Sciatic nerve (tissue), 2 donors: ENCODE data around the gene SHROOM3. TPM values are rescaled to one million over a fixed set of nuclear protein-coding genes. Genes with fewer than 3 reads are reported as not detected.

Source experiments
- ATAC-seq: fragments of 200-7000 bp; cut with Tn5 transposase; one replicate; pipeline ENCODE4 v1.9.1; 2020; ENCODE audit warnings: mild to moderate bottlenecking, moderate library complexity
- DNase-seq: peaks from one replicate; pipeline ENCODE4 v3.0.0-alpha.2; 2020; ENCODE audit warnings: low spot score
- intact Hi-C: fragments of 100-400 bp; cut with DNase I; formaldehyde crosslinking; loops from one replicate; pipeline ENCODE4 v1.14.2; 2022
- total RNA-seq: library from RNA; stranded (reverse); fragmentation: NEBNext Ultra II Directional; extraction: Animal tissue kit (Norgen Biotek cat#: 25700); gene quantifications from one replicate; pipeline ENCODE4 v1.2.1, GENCODE V29; 2021
- donor health status: DM: no; HTN: no; CAD: no.
- donor health status: DM: no; HTN: no; CAD: no.

The SHROOM3 gene
- total RNA-seq, 1 donor from 2014 or later = 46.2 TPM

DNA sequence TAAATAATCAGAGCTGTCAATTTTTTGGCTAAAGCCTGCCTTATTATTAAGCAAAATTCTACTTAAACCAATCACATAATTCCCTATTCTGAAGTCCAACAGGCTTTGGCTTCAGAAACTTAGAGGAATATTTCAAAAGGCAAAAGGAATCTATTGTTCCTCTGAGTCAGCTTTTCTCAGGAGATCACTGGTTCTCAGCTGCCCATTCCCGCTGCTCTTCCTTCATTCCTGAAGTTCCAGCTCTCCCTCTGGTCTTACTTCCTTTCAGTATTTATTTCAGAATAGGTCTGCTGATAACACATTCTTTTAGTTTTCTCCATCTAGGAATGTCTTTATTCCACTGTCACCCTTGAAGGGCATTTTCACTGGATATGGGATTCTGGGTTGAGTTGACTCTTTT lies 329.2 kb downstream of the SHROOM3 start:
- DNase-seq (no peak), ATAC-seq (peak; percentile 74)
- intact Hi-C loops = no loop called here

DNA sequence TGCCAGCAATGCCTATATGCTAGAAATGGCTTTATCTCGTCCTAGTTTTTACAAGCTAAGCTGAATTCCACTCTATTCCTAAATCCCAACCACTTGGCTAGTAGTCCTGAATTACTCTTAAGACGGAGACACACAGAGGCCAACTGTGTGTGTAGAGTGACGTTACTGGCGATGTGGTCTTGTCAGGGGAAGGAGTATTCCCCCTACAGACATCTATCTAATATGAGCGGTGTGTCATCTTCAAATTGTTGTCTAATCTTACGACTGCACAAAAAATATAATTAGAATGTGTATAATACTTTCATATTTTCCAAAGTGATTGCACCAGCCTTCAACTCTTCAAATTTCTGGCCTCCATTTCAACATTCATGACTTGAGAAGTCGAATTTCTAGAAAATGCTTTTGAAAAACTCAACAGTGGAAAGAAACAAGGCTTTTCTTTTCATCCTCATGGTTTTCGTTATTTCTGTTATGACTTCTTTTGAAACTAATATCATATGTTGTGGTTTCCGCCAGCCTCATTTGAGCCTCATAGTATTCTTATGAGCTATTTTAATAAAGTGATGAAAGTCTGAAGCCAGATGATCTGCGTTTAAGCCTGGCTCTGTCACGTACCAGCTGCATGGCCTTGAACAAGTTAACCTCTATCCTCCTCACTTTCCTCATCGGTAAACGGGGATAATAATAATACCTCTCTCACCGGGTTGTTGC lies 330.6 kb downstream of the SHROOM3 start:
- ATAC-seq = no peak
- intact Hi-C loops = no loop called here
- no peak for DNase-seq

DNA sequence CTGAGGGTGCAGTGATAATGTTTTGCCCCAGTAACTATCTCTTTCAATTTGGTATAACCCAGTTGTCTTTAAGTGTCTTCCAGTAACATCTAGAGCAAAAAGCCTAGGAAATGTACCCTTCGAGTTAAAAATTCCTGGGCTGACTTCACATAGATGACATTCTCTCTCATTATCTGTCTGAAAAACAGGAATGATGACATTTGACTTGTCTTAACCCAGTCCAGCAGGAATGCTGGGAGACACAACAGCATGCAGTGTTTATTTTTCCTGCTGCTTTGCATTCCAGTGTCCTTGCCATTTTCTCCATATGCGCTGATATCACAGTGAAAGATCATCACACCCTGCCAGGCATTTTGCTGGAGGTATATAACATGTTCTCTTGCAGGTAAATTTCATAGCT lies 333.0 kb downstream of the SHROOM3 start:
- ATAC-seq = no peak
- DNase-seq = no peak
- intact Hi-C loops = no loop called here

DNA sequence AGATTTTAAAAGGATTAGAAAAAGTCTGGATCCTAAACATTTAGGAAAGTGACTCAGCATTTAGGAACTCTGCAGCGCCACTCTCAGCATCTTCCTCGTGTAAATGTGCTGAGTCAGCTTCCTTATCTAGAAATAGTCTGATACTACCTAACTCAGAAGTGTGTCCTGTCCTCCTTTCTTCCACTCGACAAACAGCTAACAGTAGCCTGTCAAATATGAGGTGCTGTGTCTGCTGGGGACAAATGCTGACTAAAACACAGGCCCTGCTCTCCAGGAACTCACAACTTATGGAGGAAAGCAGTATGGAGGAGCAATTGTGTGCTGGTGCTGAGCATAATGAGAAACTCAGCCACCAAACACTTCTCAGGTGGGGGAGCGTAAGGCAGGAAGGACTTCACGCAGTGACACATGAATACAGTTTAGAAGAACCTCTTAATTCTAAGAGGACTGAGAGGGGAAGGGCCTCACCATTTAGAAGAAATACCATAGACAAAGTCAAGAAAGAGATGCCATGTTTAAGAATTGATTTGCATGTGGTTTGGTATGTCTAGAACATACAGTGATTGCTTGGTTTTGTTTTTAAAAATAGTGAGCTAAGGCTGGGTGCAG lies 337.6 kb downstream of the SHROOM3 start:
- no peak for DNase-seq
- ATAC-seq = no peak
- intact Hi-C loops = no loop called here

DNA sequence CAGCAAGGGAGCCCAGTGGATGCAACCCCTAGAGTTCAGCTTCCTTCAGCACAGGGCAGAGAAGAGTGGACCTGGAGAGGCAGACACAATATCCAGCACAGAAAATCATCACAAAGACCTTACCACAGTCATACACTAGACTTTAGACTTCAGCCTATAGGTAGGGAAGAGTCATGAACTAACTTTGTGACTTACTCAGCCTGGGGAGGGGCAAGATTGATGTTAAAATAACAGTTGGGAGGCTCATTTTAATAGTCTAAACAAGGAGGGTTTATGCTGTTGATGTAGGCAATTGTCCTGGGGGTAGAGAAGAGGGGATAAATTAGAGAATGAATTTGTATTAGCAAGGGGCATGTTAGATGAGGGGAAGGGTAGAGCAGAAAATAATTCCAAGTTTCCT lies 338.7 kb downstream of the SHROOM3 start:
- intact Hi-C loops = no loop called here
- ATAC-seq (no peak), DNase-seq (no peak)

DNA sequence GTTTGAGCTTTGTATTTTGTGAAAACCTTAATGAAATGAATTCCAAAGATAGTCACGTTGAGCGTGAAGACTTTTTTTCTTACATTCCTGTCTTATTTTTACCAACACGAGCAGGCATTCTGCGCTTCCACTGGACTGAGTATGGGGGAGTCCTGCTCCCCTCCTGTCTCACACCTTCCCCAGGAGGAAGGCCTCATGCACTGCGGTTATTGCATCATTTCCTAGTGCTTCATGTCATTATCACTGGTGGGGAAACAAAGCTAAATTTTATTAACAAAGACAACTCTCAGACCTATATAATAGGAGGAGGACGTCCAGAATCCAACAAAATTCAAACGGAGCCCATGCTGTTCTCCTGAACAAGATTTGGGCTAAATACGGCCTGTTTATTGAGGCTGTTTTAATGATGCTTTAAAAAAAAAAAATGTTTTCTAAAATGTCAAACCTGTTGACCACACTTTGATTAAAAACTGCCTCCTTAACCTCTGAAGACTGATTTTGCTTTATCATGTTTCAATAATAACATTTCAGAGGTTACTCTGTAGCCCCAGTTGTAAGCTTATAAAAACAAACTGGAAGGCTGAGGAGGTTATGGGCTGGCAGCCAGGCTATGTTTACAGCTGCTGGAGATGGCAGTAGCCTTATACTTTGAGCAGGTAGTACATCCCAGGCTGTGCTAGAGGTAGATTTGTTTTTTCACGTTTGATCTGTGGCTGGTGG lies 344.9 kb downstream of the SHROOM3 start:
- ATAC-seq = no peak
- DNase-seq = no peak
- intact Hi-C loops = no loop called here

DNA sequence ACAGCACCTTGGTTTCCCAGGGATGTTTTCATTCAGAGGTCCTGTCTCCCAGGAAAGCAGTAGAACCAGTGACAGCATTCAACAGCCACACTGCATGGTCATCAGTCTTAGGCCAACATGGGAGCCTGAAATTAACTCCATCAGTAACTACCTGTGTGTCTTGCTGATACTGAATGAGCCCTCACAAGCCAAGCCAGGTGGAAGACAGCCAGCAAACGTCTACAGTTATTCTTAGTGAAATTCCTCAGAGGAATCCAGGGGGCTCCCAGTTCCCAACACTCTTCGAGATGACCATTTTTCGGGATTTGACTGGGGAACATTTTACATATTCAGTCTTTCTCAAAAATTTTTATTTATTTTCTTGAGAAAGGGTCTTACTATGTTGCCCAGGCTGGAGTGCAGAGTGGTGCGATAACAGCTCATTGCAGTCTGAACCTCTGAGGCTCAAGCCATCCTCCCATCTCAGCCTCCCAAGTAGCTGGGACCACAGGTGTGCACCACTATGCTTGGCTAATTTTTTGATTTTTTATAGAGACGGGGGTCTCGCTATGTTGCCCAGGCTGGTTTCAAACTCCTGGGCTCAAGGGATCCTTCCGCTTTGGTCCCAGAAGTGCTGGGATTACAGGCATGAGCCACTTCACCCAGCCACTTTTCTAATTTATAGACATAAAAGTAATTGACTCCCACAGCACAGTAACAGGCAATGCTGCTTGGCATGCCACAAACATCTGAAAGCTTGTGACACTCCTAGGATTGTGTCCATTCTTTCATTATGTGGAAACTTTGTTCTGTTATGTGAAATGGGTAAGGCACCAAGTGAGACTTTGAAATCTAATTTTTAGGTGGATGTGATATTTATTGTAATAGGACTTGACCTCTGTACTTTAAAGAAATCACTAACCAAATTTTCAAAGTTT lies 346.0 kb downstream of the SHROOM3 start:
- DNase-seq (no peak), ATAC-seq (no peak)
- intact Hi-C loops = no loop called here

DNA sequence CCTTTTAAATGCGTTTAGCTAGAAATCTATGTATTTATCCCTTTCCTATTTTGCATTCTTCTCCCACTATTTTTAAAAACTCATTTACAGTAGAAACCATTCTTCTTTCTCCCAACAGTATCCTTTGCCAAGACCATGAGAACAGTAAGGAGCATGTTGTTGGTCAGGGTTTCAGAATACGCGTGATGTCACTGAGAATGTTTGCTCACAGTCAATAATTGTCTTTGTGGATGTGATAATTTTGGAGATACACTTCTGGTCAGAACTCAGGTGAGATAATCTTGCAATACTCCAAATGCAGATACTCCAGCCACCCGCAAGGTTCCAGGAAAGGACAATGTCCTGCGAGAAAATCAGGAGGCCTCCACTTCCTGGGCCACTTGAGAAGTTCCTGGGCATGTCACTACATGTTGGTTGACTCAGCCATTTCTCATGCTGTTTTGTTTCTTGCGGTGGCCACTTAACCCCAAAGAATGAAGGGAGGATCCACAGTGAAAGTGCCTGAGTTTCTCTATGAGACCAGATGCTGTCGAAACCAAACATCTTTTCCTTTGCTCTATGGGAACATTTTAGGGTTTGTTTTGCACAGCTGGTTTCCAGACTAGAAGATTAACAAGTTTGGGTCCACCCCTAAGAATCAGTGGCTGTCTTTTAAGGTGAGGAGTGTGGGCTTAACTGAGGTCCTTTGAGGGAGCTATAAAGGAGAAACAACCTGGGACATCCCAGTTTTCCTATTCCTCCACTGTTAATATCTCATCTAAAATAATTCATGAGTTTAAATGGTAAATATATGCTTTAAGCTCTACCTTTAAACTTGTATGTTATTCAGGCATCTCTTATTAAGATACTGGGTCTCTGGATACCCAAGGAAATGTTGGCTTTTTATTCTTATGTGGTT lies 346.9 kb downstream of the SHROOM3 start:
- DNase-seq (no peak), ATAC-seq (no peak)
- intact Hi-C loops = no loop called here

DNA sequence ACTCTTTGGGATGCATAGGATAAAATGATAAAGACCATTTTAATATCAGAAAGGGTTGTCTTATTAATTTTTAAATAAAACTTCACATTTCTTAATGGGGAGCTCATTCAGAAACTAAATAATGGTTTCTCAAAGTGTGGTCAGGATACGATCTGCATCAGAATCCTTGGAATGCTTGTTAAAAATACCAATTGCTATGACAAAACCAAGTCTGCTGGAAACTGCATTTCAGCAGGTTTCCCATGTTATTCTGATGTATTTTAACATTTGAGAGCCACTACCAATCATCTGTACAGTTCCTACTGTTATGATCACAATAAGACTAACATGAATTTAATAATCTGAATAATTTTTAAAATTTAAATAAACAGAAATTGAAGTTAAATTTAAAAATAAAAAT lies 347.8 kb downstream of the SHROOM3 start:
- DNase-seq (no peak), ATAC-seq (no peak)
- intact Hi-C loops = no loop called here

DNA sequence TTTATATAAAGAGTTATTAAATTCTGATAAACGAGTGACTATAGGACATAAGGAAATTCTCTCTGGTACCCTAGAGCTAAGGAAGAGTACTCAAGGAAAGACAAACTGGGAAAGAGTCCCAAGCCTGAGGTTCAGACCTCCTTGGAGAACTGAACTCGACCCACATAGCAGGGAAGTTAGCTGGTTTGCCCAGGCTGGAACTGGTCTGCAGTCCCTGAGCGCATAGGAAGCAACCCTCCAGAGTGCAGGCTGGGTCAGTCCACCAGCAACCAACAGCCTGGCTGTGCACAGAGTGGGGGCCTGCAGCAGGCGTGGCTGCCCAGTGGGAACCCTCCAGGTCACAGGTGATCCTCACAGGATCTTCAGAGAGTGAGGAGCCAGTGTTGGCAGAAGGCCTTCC lies 348.8 kb downstream of the SHROOM3 start:
- DNase-seq (no peak), ATAC-seq (no peak)
- intact Hi-C loops = no loop called here

DNA sequence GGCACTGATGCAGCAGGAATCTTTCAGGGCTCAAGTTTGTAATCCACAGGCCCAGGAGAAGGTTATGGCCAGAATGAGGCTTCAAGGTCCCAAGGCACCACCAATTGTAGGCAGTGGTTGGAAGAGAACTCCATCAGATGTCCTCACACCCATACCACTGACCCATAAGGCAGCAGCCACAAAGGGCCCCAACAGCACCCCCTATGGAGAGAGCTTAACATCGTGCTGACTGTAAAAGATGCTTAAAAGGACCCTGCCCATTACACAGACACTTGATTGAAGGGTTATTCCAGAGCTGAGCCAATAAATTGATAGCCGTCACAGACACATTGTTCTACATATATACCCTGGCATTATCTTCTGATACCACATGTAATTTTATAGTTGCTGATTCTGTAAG lies 349.2 kb downstream of the SHROOM3 start:
- DNase-seq (no peak), ATAC-seq (no peak)
- intact Hi-C loops = no loop called here

DNA sequence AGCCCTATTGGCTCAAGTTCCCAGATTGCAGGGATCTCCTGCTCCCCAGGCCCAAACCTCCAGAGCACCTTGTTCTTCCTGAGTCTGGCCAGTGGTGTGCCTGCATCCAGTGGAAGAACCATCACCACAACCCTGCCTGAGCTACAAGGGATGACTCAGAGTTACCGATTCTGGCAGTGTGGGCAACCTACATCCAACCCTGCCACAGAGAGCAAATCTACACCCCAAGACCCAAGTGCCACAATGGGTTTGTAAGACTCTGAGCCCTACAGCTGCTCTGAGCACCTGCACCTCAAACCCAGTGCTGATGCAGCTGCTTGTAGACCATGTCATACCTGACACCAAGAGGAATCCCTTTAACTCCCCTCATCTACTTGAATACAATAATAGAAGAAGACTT lies 352.9 kb downstream of the SHROOM3 start:
- intact Hi-C loops = no loop called here
- ATAC-seq = no peak
- no peak for DNase-seq

DNA sequence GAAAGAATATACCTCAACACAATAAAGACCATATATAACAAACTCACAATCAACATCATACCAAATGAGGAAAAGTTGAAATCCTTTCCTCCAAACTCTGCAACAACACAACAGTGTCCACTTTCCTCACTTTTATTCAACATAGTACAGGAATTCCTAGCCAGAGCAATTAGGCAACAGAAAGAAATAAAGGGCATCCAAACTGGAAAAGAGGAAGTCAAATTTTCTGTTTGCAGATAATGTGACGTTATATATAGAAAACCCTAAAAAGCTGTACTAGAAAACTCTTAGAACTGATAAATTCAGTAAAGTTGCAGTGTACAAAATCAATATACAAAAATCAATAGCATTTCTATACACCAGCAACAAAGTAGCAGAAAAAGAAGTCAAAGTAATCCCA lies 355.3 kb downstream of the SHROOM3 start:
- no peak for ATAC-seq
- intact Hi-C loops = no loop called here
- DNase-seq = no peak

DNA sequence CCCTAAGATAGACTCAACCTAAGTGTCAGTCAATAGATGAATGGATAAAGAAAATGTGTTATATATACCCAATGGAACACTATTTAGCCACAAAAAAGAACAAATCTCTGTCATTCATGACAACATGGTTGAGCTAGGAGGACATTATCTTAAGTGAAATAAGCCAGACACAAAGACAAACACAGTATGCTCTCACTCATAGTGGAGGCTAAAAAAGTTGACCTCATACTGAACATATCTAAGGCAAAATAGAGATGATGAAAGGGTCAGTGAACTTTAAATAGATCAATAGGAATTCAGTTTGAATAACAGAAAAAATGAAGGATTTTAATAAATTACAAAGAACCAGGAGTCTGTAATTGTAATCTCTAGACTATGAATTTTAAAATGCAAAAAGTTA lies 356.4 kb downstream of the SHROOM3 start:
- DNase-seq (no peak), ATAC-seq (no peak)
- intact Hi-C loops = no loop called here

DNA sequence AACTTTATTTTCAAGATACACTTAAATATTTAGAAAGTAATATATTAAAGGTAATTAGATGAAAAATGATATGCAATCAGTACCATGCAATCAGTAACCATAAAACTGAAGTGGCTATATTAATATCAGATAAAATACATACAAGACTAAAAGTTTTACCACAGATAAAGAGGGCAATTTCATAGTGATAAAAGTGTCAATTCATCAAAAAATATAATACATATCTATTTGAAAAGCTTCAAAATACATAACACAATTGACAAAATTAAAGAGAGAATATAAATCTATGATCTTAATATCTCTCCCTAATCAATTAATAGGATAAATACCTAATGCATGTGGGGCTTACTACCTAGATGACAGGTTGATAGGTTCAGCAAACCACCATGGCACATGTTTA lies 357.4 kb downstream of the SHROOM3 start:
- DNase-seq = no peak
- no peak for ATAC-seq
- intact Hi-C loops = no loop called here

DNA sequence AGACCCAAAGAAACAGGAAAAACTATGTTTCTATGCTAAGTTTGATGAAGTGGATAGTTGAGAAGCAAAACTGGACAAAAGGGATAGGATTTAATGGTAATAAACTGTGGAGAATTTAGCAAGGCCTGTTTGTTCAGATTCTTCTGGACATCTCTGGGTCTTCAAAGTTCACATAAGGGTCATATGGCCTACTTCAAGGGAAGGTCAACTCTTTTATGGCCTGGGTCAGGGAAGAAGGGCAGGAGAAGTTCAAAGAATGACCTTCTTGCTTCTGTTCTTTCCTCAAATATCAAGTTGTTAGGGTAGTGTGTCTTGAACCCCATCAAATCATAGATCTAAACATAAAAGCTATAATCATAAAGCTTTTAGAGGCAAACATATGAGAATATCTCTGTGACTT lies 360.2 kb downstream of the SHROOM3 start:
- intact Hi-C loops = no loop called here
- no peak for ATAC-seq
- DNase-seq = no peak

DNA sequence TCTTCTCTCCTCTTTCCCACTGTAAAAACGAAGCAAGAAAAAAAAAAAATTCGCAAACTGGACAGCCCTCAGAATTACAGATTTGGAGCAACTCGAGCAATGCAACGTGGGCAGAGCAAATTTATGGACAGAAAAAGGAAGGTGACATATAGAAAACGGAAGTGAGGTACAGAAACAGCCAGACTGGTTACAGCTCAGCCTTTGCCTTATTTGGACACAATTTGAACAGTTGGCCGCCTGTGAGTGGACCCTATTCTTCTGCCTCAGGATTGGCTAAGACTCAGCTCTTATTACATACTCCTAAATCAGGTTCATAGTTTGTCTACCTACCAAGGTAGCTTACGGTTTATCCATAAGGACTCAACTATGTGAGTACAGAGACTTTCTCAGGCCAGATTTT lies 364.1 kb downstream of the SHROOM3 start:
- intact Hi-C loops = no loop called here
- DNase-seq (no peak), ATAC-seq (no peak)

DNA sequence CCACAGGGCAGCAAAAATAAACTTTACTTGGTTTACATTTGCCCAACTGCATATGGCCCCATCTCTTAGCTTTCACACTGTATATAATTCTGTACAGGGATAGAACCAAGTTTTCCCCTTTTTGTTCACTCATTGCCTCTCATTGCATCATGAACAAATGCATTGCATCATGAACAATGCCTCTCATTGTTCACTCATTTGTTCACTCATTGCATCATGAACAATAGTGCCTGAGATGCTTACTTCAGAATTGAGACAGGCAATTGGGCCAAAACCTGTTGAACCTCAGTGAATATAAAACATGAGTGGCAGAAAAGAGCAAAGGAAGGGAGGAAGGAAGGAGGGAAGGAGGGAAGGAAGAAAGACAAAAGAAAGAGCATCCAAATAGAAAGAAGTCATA lies 364.7 kb downstream of the SHROOM3 start:
- DNase-seq (no peak), ATAC-seq (no peak)
- intact Hi-C loops = no loop called here

DNA sequence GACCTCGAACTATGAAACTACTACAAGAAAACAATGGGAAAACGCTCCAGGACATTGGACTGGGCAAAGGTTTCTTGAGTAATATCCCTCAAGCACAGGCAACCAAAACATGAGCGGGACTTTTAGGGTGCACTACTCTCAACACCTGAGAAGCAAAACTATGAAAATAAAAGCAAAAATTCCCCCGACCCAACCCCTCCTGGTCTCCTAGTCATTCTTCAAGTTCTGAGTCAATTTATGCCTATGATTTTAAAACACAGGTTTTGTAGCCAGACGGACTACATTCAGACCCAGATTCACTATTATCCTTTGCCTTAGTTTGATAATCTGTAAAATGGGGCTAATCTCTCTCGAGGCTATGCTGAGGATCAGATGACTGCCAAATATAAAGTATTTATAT lies 365.9 kb downstream of the SHROOM3 start:
- intact Hi-C loops = no loop called here
- no peak for DNase-seq
- no peak for ATAC-seq
